ENCODE results near the gene ASB2.

Gene ASB2

GRCh38 chr14:93964281-93964680, 12.1 kb downstream of the ASB2 start:
- TF ChIP-seq TAF1 (IDR thresholded peaks at IDR 0.05; ENCODE audit: borderline replicate concordance, insufficient read depth, low read length) (no peak), SIN3A (IDR thresholded peaks at IDR 0.05; ENCODE audit: borderline replicate concordance, insufficient read depth, low read length) (no peak), FOXP2 (optimal IDR thresholded peaks at IDR 0.05; ENCODE audit: borderline replicate concordance, extremely low read depth, extremely low read length, insufficient read depth) (no peak)

GRCh38 chr14:93963692-93964091, 12.7 kb downstream of the ASB2 start:
- TF ChIP-seq REST (IDR thresholded peaks at IDR 0.05; ENCODE audit: insufficient read depth in 1 of 2, low read depth in 2 of 2, low read length in 2 of 2) (no peak), POLR2AphosphoS5 (IDR thresholded peaks at IDR 0.05; ENCODE audit: low read depth, low read length) (no peak), FOXP2 (optimal IDR thresholded peaks at IDR 0.05; ENCODE audit: borderline replicate concordance, extremely low read depth, extremely low read length, insufficient read depth) (no peak), TAF1 (IDR thresholded peaks at IDR 0.05; ENCODE audit: borderline replicate concordance, insufficient read depth, low read length) (no peak), SIN3A (IDR thresholded peaks at IDR 0.05; ENCODE audit: borderline replicate concordance, insufficient read depth, low read length) (no peak)

GRCh38 chr14:93962701-93963601, 13.4 kb downstream of the ASB2 start:
- TF ChIP-seq FOXP2 (optimal IDR thresholded peaks at IDR 0.05; ENCODE audit: borderline replicate concordance, extremely low read depth, extremely low read length, insufficient read depth) (no peak), REST (IDR thresholded peaks at IDR 0.05; ENCODE audit: insufficient read depth in 1 of 2, low read depth in 2 of 2, low read length in 2 of 2) (no peak), POLR2AphosphoS5 (IDR thresholded peaks at IDR 0.05; ENCODE audit: low read depth, low read length) (no peak), TAF1 (IDR thresholded peaks at IDR 0.05; ENCODE audit: borderline replicate concordance, insufficient read depth, low read length) (no peak), SIN3A (IDR thresholded peaks at IDR 0.05; ENCODE audit: borderline replicate concordance, insufficient read depth, low read length) (no peak)

- TF ChIP-seq SIN3A (IDR thresholded peaks at IDR 0.05; ENCODE audit: borderline replicate concordance, insufficient read depth, low read length), result no peak
- TF ChIP-seq POLR2AphosphoS5 (IDR thresholded peaks at IDR 0.05; ENCODE audit: low read depth, low read length), result no peak
- TF ChIP-seq TAF1 (IDR thresholded peaks at IDR 0.05; ENCODE audit: borderline replicate concordance, insufficient read depth, low read length), result no peak
- no peak for TF ChIP-seq FOXP2 (optimal IDR thresholded peaks at IDR 0.05; ENCODE audit: borderline replicate concordance, extremely low read depth, extremely low read length, insufficient read depth)
- no peak for TF ChIP-seq REST (IDR thresholded peaks at IDR 0.05; ENCODE audit: insufficient read depth in 1 of 2, low read depth in 2 of 2, low read length in 2 of 2)
Measured at GRCh38 chr14:93961620-93962019, 14.8 kb downstream of the ASB2 start.

- TF ChIP-seq REST (IDR thresholded peaks at IDR 0.05; ENCODE audit: insufficient read depth in 1 of 2, low read depth in 2 of 2, low read length in 2 of 2) (no peak), SIN3A (IDR thresholded peaks at IDR 0.05; ENCODE audit: borderline replicate concordance, insufficient read depth, low read length) (no peak), FOXP2 (optimal IDR thresholded peaks at IDR 0.05; ENCODE audit: borderline replicate concordance, extremely low read depth, extremely low read length, insufficient read depth) (no peak), TAF1 (IDR thresholded peaks at IDR 0.05; ENCODE audit: borderline replicate concordance, insufficient read depth, low read length) (no peak), POLR2AphosphoS5 (IDR thresholded peaks at IDR 0.05; ENCODE audit: low read depth, low read length) (no peak)
Measured at GRCh38 chr14:93960774-93961438, 15.5 kb downstream of the ASB2 start.

Data from PFSK-1 (cell line).